Mesendoderm (in vitro differentiated cells): Measurements from ENCODE around the gene SLC25A51.
A peak's percentile ranks its signal among the peaks of the same experiment; 100 is the strongest.

ENCODE experiments used
- DNase-seq: peaks from one replicate; pipeline ENCODE4 v3.0.0; 2013
- H2AK5ac ChIP-seq: 2 replicates; pipeline ENCODE4 v1.6.1; 2013; ENCODE audit warnings: low read length, inconsistent platforms
- H2BK120ac ChIP-seq: 2 replicates; pipeline ENCODE4 v1.6.1; 2013; ENCODE audit warnings: low read depth, mild to moderate bottlenecking, low read length, moderate library complexity, mixed read lengths
- H2BK15ac ChIP-seq: replicated peaks from 2 replicates; pipeline ENCODE4 v1.6.1; 2013; ENCODE audit warnings: low read depth, mild to moderate bottlenecking, moderate library complexity
- H2BK5ac ChIP-seq: 2 replicates; pipeline ENCODE4 v1.6.1; 2013; ENCODE audit warnings: low read length, inconsistent platforms
- H3K18ac ChIP-seq: 2 replicates; pipeline ENCODE4 v1.6.1; 2013; ENCODE audit warnings: mild to moderate bottlenecking, low read length, mixed read lengths
- H3K23ac ChIP-seq: one replicate; pipeline ENCODE4 v1.6.1; 2013; ENCODE audit warnings: low read length
- H3K27ac ChIP-seq: 2 replicates; pipeline ENCODE4 v1.5.1; 2013; ENCODE audit warnings: low read depth, mild to moderate bottlenecking, inconsistent platforms, low read length, moderate library complexity
- H3K27me3 ChIP-seq: 2 replicates; pipeline ENCODE4 v1.6.1; 2013; ENCODE audit warnings: low read length, control low read depth, mild to moderate bottlenecking, inconsistent platforms; ENCODE audit not compliant: insufficient read depth, poor library complexity
- H3K36me3 ChIP-seq: 2 replicates; pipeline ENCODE4 v1.6.1; 2013; ENCODE audit warnings: low read length, inconsistent platforms; ENCODE audit not compliant: control insufficient read depth, insufficient read depth
- H3K4ac ChIP-seq: one replicate; pipeline ENCODE4 v1.6.1; 2013; ENCODE audit warnings: low read depth, mild to moderate bottlenecking, low read length, moderate library complexity
- H3K4me1 ChIP-seq: 2 replicates; pipeline ENCODE4 v1.6.1; 2013; ENCODE audit warnings: low read depth, low read length, inconsistent platforms; ENCODE audit not compliant: control insufficient read depth
- H3K4me2 ChIP-seq: 2 replicates; pipeline ENCODE4 v1.6.1; 2013; ENCODE audit warnings: low read length
- H3K4me3 ChIP-seq: 2 replicates; pipeline ENCODE4 v1.5.1; 2013; ENCODE audit warnings: mild to moderate bottlenecking, low read length
- H3K56ac ChIP-seq: one replicate; pipeline ENCODE4 v1.6.1; 2013; ENCODE audit warnings: low read length
- H3K79me1 ChIP-seq: 2 replicates; pipeline ENCODE4 v1.6.1; 2013; ENCODE audit warnings: low read length, inconsistent platforms
- H3K79me2 ChIP-seq: 2 replicates; pipeline ENCODE4 v1.6.1; 2013; ENCODE audit warnings: mild to moderate bottlenecking, low read length; ENCODE audit not compliant: control insufficient read depth, insufficient read depth
- H3K9ac ChIP-seq: 2 replicates; pipeline ENCODE4 v1.6.1; 2013; ENCODE audit warnings: low read length, inconsistent platforms
- H4K5ac ChIP-seq: one replicate; pipeline ENCODE4 v1.6.1; 2013; ENCODE audit warnings: low read length
- H4K8ac ChIP-seq: one replicate; pipeline ENCODE4 v1.6.1; 2013; ENCODE audit warnings: low read depth, mild to moderate bottlenecking, control low read depth, low read length, moderate library complexity
- WGBS: extraction: QIAGEN DNeasy Blood & Tissue Kit; methylation state at CpG from one replicate; pipeline ENCODE4 v1.1.7; 2013; ENCODE audit warnings: low lambda C conversion rate, missing lambda C conversion rate; ENCODE audit not compliant: insufficient coverage; ENCODE audit errors: extremely low coverage; 5-methylcytosine and 5-hydroxymethylcytosine counted together

SLC25A51 gene

DNA sequence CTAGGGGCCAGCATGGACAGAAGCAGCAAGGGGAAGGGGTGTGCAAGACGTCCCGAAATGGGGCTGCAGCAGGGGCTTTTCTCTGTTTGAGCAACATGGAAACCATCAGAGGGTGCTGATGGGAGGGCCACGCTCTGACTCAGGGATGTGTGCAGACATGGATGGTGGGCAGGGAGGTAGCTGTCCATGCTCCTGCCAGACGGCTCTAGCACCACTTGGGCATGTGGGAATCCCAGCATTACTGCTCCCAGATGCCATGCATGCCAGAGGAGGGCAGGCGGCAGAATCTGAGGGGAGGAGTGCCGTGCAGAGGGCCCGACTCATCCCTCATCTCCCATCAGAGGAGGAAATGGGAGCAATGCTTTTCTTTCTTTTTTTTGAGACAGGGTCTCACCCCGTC lies 45.6 kb upstream of the SLC25A51 start:
- no peak overlapping the region for H3K9ac ChIP-seq
- no peaks in the 10 kb centered on the region for H3K79me2 ChIP-seq
- no CpG with 5 or more reads among the region's 8 CpGs for WGBS
- no peak overlapping the region for H3K4me3 ChIP-seq
- H3K56ac ChIP-seq, result no peak overlapping the region
- H3K27ac ChIP-seq, result no peak overlapping the region
- no peak overlapping the region for H3K4me2 ChIP-seq
- H3K27me3 ChIP-seq, result no peaks in the 10 kb centered on the region
- H3K79me1 ChIP-seq, result peaks cover 6% of the 10 kb centered on the region
- H2BK120ac ChIP-seq, result no peak overlapping the region
- H2BK15ac ChIP-seq, result no peak overlapping the region
- H2AK5ac ChIP-seq, result no peak overlapping the region
- no peak overlapping the region for H2BK5ac ChIP-seq
- H3K23ac ChIP-seq, result no peak overlapping the region
- H3K36me3 ChIP-seq, result peaks cover 22% of the 10 kb centered on the region
- no peak overlapping the region for H3K18ac ChIP-seq
- no peak overlapping the region for H3K4ac ChIP-seq
- H4K8ac ChIP-seq, result no peak overlapping the region
- DNase-seq, result no peak
- peaks cover 8% of the 10 kb centered on the region for H3K4me1 ChIP-seq
- H4K5ac ChIP-seq, result no peak overlapping the region

DNA sequence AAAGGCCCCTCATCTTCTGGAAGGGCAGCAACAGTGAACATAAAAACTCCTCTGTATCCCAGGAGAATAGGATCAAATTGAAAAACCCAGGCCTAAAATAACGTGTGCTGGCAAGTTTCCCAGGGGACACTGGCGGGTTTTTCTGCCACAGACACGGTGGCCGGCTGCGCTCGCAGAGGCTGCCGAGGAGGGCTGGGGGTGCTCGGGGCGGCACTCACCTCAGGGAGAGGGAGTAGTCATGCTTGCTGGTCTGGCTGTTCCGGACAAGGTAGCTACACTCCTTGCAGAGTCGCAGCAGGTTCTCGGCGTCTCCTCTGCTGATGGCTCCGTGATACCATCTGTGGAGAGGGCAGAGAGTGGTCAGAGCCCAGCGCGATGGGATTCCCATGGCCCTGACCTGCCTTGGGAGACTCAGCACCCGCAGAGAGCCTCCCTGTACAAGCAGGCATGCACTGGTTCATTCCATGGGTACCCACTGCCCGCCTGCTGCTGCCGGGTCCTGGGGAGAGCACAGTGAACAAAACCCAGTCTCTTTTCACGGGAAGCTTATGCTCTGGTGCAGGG lies 44.6 kb upstream of the SLC25A51 start:
- no peak overlapping the region for H2BK15ac ChIP-seq
- no peak overlapping the region for H4K5ac ChIP-seq
- no peaks in the 10 kb centered on the region for H3K79me2 ChIP-seq
- no CpG with 5 or more reads among the region's 20 CpGs for WGBS
- DNase-seq, result no peak
- no peak overlapping the region for H3K56ac ChIP-seq
- no peak overlapping the region for H3K18ac ChIP-seq
- H3K27ac ChIP-seq, result no peak overlapping the region
- H3K4me2 ChIP-seq, result no peak overlapping the region
- H2BK120ac ChIP-seq, result no peak overlapping the region
- H3K36me3 ChIP-seq, result peaks cover 18% of the 10 kb centered on the region
- no peak overlapping the region for H3K9ac ChIP-seq
- H3K4me3 ChIP-seq, result no peak overlapping the region
- H2BK5ac ChIP-seq, result no peak overlapping the region
- no peak overlapping the region for H2AK5ac ChIP-seq
- H3K4ac ChIP-seq, result no peak overlapping the region
- no peak overlapping the region for H3K23ac ChIP-seq
- H3K79me1 ChIP-seq, result peaks cover 6% of the 10 kb centered on the region
- no peaks in the 10 kb centered on the region for H3K27me3 ChIP-seq
- H3K4me1 ChIP-seq, result peaks cover 8% of the 10 kb centered on the region
- no peak overlapping the region for H4K8ac ChIP-seq

DNA sequence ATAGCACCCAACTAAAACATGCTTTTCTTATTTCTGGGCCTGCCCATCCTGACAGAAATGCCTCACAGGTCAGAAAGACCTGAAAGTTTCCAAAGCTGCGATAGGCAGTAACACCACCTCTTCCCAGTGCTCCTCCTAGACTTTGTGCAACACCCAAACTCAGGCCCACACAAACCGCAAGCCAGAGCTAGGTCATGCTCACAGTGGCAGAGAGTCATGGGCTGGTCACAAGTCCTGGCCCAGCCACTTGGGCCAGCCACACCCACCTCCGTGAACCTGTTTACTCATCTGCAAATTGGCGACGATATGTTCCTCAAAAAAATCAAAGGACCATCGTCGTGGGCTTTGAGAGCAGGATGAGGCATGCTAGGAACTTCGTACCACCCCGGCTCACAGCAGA lies 44.0 kb upstream of the SLC25A51 start:
- H3K18ac ChIP-seq, result no peak overlapping the region
- no peak overlapping the region for H4K5ac ChIP-seq
- no peak overlapping the region for H3K27ac ChIP-seq
- peaks cover 6% of the 10 kb centered on the region for H3K79me1 ChIP-seq
- H2BK15ac ChIP-seq, result no peak overlapping the region
- no peak overlapping the region for H3K56ac ChIP-seq
- H3K9ac ChIP-seq, result no peak overlapping the region
- no peak overlapping the region for H3K23ac ChIP-seq
- H3K4me2 ChIP-seq, result no peak overlapping the region
- H3K4ac ChIP-seq, result no peak overlapping the region
- no peak overlapping the region for H2BK120ac ChIP-seq
- peaks cover 16% of the 10 kb centered on the region for H3K36me3 ChIP-seq
- H3K79me2 ChIP-seq, result no peaks in the 10 kb centered on the region
- no CpG with 5 or more reads among the region's 9 CpGs for WGBS
- H2AK5ac ChIP-seq, result no peak overlapping the region
- DNase-seq, result no peak
- peaks cover 8% of the 10 kb centered on the region for H3K4me1 ChIP-seq
- no peak overlapping the region for H3K4me3 ChIP-seq
- H3K27me3 ChIP-seq, result no peaks in the 10 kb centered on the region
- H2BK5ac ChIP-seq, result no peak overlapping the region
- no peak overlapping the region for H4K8ac ChIP-seq

DNA sequence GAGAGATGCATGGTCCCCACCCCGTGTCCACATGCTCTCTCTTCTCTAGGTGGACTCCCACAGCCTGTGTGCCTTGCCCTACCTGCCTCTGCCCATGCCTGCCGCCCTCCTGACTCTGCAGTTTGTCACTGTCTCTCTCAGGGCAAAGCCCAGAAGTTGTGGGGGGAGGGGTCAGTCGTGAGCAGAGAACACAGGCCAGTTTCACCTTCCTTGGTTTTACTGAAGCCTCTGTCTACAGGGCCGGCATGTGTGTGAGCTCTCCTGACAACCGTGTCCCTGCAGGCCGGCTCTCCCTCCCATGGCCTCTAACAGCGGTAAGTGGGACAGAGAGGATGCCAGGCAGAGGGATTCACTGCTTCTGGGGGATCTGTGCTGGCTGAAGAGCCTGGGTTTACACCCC lies 43.5 kb upstream of the SLC25A51 start:
- no CpG with 5 or more reads among the region's 7 CpGs for WGBS
- H4K5ac ChIP-seq, result no peak overlapping the region
- peaks cover 8% of the 10 kb centered on the region for H3K4me1 ChIP-seq
- DNase-seq, result no peak
- H3K27me3 ChIP-seq, result no peaks in the 10 kb centered on the region
- no peak overlapping the region for H4K8ac ChIP-seq
- H3K4me3 ChIP-seq, result no peak overlapping the region
- no peak overlapping the region for H2BK120ac ChIP-seq
- H3K23ac ChIP-seq, result no peak overlapping the region
- no peaks in the 10 kb centered on the region for H3K79me2 ChIP-seq
- H3K4me2 ChIP-seq, result no peak overlapping the region
- no peak overlapping the region for H2BK15ac ChIP-seq
- H3K4ac ChIP-seq, result no peak overlapping the region
- no peak overlapping the region for H2BK5ac ChIP-seq
- no peak overlapping the region for H3K27ac ChIP-seq
- no peak overlapping the region for H2AK5ac ChIP-seq
- H3K79me1 ChIP-seq, result peaks cover 3% of the 10 kb centered on the region
- H3K56ac ChIP-seq, result no peak overlapping the region
- H3K18ac ChIP-seq, result no peak overlapping the region
- peaks cover 14% of the 10 kb centered on the region for H3K36me3 ChIP-seq
- H3K9ac ChIP-seq, result no peak overlapping the region

DNA sequence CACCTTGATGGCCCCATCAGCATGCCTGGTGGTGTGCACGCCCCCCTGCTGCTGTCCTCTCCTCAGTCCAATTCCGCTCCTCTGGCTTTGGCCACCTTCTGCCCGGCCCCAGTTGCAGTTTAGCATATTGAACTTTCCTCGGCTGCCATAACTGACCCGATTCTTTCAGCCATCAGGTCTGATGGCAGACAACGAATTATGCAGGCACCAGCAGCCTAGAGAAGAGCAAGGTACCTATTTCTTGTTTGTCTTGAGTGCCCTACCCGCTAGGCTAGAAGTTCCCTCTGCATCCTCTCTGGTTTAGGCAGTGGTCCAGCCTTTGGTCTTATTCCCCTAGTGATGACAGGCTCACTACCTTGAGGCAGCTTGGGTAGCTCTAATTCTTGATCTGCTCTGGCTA lies 43.0 kb upstream of the SLC25A51 start:
- H4K5ac ChIP-seq, result no peak overlapping the region
- H3K79me1 ChIP-seq, result peaks cover 3% of the 10 kb centered on the region
- peaks cover 8% of the 10 kb centered on the region for H3K4me1 ChIP-seq
- no peak overlapping the region for H2BK5ac ChIP-seq
- H3K4ac ChIP-seq, result no peak overlapping the region
- H3K56ac ChIP-seq, result no peak overlapping the region
- H3K9ac ChIP-seq, result no peak overlapping the region
- no peak for DNase-seq
- H3K23ac ChIP-seq, result no peak overlapping the region
- no peak overlapping the region for H3K27ac ChIP-seq
- no peak overlapping the region for H3K4me2 ChIP-seq
- peaks cover 14% of the 10 kb centered on the region for H3K36me3 ChIP-seq
- H3K27me3 ChIP-seq, result no peaks in the 10 kb centered on the region
- no peak overlapping the region for H2BK15ac ChIP-seq
- H4K8ac ChIP-seq, result no peak overlapping the region
- H3K18ac ChIP-seq, result no peak overlapping the region
- no peak overlapping the region for H2BK120ac ChIP-seq
- H3K79me2 ChIP-seq, result no peaks in the 10 kb centered on the region
- H3K4me3 ChIP-seq, result no peak overlapping the region
- no CpG with 5 or more reads among the region's 7 CpGs for WGBS
- H2AK5ac ChIP-seq, result no peak overlapping the region

DNA sequence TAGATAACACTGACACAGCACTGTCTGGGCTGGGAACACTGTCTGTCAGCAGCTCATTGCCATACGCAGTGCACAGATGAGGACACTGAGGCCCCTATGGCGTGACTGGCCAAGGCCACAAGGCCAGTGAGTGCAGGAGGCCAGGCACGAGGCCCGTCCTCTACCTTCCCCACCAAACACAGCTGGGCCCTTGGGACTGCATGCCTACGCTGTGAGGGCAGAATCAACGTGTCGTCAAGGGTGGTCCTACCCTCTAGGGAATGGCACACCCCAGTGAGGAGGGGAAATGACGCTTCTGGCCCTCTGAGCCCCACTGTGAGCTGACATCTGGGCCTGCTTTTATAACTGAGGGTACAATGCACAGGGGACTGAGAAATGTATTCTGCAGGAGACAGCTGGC lies 42.1 kb upstream of the SLC25A51 start:
- no peak overlapping the region for H3K9ac ChIP-seq
- H4K5ac ChIP-seq, result no peak overlapping the region
- no peak overlapping the region for H3K4me2 ChIP-seq
- peaks cover 4% of the 10 kb centered on the region for H3K79me1 ChIP-seq
- no peak overlapping the region for H2AK5ac ChIP-seq
- H2BK5ac ChIP-seq, result no peak overlapping the region
- H3K23ac ChIP-seq, result no peak overlapping the region
- DNase-seq, result no peak
- H3K79me2 ChIP-seq, result no peaks in the 10 kb centered on the region
- H2BK15ac ChIP-seq, result no peak overlapping the region
- peaks cover 8% of the 10 kb centered on the region for H3K4me1 ChIP-seq
- no peak overlapping the region for H3K4me3 ChIP-seq
- H2BK120ac ChIP-seq, result no peak overlapping the region
- H4K8ac ChIP-seq, result no peak overlapping the region
- H3K27ac ChIP-seq, result no peak overlapping the region
- H3K18ac ChIP-seq, result no peak overlapping the region
- no peaks in the 10 kb centered on the region for H3K27me3 ChIP-seq
- peak overlapping the region; percentile 15 for H3K56ac ChIP-seq
- no peak overlapping the region for H3K4ac ChIP-seq
- WGBS, result no CpG with 5 or more reads among the region's 8 CpGs
- peaks cover 14% of the 10 kb centered on the region for H3K36me3 ChIP-seq
